ENCODE measurements around the gene ARHGEF11.

Gene ARHGEF11

GRCh38 chr1:156901966-156902915 is 143.3 kb downstream of the ARHGEF11 start:
- DNase-seq: no peak
- Mint-ChIP-seq H3K27me3 (peaks cover 28% of the 10 kb centered on the region), H3K36me3 (ENCODE audit: low read depth) (no peaks in the 10 kb centered on the region), H3K4me3 (no peak overlapping the region), H3K27ac (no peak overlapping the region), H3K9me3 (no peaks in the 10 kb centered on the region), H3K4me1 (peaks cover 6% of the 10 kb centered on the region)
- no peak for ATAC-seq

- Mint-ChIP-seq H3K9me3 (no peaks in the 10 kb centered on the region), H3K27me3 (peaks cover 30% of the 10 kb centered on the region), H3K27ac (no peak overlapping the region), H3K4me3 (no peak overlapping the region), H3K36me3 (ENCODE audit: low read depth) (no peaks in the 10 kb centered on the region), H3K4me1 (peaks cover 4% of the 10 kb centered on the region)
- no peak for DNase-seq
- ATAC-seq: no peak
These were observed 144.0 kb downstream of the ARHGEF11 start for GRCh38 chr1:156901590-156901900.

GRCh38 chr1:156900896-156901589 is 144.5 kb downstream of the ARHGEF11 start:
- no peaks in the 10 kb centered on the region for H3K9me3 Mint-ChIP-seq
- no peak overlapping the region for H3K27ac Mint-ChIP-seq
- peaks cover 30% of the 10 kb centered on the region for H3K27me3 Mint-ChIP-seq

GRCh38 chr1:156899956-156900718 is 145.4 kb downstream of the ARHGEF11 start:
- DNase-seq (no peak), ATAC-seq (no peak)
- H3K9me3 Mint-ChIP-seq: no peaks in the 10 kb centered on the region
- H3K27me3 Mint-ChIP-seq: peaks cover 34% of the 10 kb centered on the region
- no peak overlapping the region for H3K27ac Mint-ChIP-seq
- H3K36me3 Mint-ChIP-seq (ENCODE audit: low read depth): no peaks in the 10 kb centered on the region
- H3K4me3 Mint-ChIP-seq: no peak overlapping the region
- H3K4me1 Mint-ChIP-seq: peaks cover 4% of the 10 kb centered on the region

More at GRCh38 chr1:156900896-156901589, 144.5 kb downstream of the ARHGEF11 start:
- ATAC-seq: no peak
- no peak overlapping the region for H3K4me3 Mint-ChIP-seq
- no peaks in the 10 kb centered on the region for H3K36me3 Mint-ChIP-seq (ENCODE audit: low read depth)
- peaks cover 4% of the 10 kb centered on the region for H3K4me1 Mint-ChIP-seq
- DNase-seq: no peak

GRCh38 chr1:156898971-156899664 is 146.4 kb downstream of the ARHGEF11 start:
- no peaks in the 10 kb centered on the region for H3K9me3 Mint-ChIP-seq
- no peak for ATAC-seq
- H3K4me3 Mint-ChIP-seq: no peak overlapping the region
- no peak for DNase-seq
- H3K27ac Mint-ChIP-seq: no peak overlapping the region
- peaks cover 40% of the 10 kb centered on the region for H3K27me3 Mint-ChIP-seq
- no peaks in the 10 kb centered on the region for H3K36me3 Mint-ChIP-seq (ENCODE audit: low read depth)
- peaks cover 4% of the 10 kb centered on the region for H3K4me1 Mint-ChIP-seq

GRCh38 chr1:156898161-156898566 is 147.4 kb downstream of the ARHGEF11 start:
- ATAC-seq: no peak
- Mint-ChIP-seq H3K27me3 (peaks cover 43% of the 10 kb centered on the region), H3K36me3 (ENCODE audit: low read depth) (no peaks in the 10 kb centered on the region), H3K4me1 (peaks cover 6% of the 10 kb centered on the region), H3K27ac (no peak overlapping the region), H3K4me3 (no peak overlapping the region), H3K9me3 (no peaks in the 10 kb centered on the region)
- DNase-seq: no peak

- no peaks in the 10 kb centered on the region for H3K9me3 Mint-ChIP-seq
- no peak for DNase-seq
- peaks cover 13% of the 10 kb centered on the region for H3K4me1 Mint-ChIP-seq
- H3K36me3 Mint-ChIP-seq (ENCODE audit: low read depth): no peaks in the 10 kb centered on the region
- peaks cover 50% of the 10 kb centered on the region for H3K27me3 Mint-ChIP-seq
- no peak overlapping the region for H3K27ac Mint-ChIP-seq
- H3K4me3 Mint-ChIP-seq: no peak overlapping the region
- ATAC-seq: no peak
These were observed 148.3 kb downstream of the ARHGEF11 start for GRCh38 chr1:156897078-156897825.

- no peak overlapping the region for H3K27ac Mint-ChIP-seq
- ATAC-seq (no peak), DNase-seq (no peak)
- H3K4me1 Mint-ChIP-seq: peaks cover 15% of the 10 kb centered on the region
- peaks cover 57% of the 10 kb centered on the region for H3K27me3 Mint-ChIP-seq
- H3K4me3 Mint-ChIP-seq: no peak overlapping the region
- no peaks in the 10 kb centered on the region for H3K36me3 Mint-ChIP-seq (ENCODE audit: low read depth)
- H3K9me3 Mint-ChIP-seq: no peaks in the 10 kb centered on the region
These were observed 149.0 kb downstream of the ARHGEF11 start for GRCh38 chr1:156896490-156897033.

GRCh38 chr1:156895927-156896326 is 149.6 kb downstream of the ARHGEF11 start:
- no peaks in the 10 kb centered on the region for H3K36me3 Mint-ChIP-seq (ENCODE audit: low read depth)
- ATAC-seq (no peak), DNase-seq (no peak)
- H3K9me3 Mint-ChIP-seq: no peaks in the 10 kb centered on the region
- H3K27me3 Mint-ChIP-seq: peaks cover 63% of the 10 kb centered on the region
- H3K4me3 Mint-ChIP-seq: no peak overlapping the region
- H3K27ac Mint-ChIP-seq: no peak overlapping the region
- peaks cover 15% of the 10 kb centered on the region for H3K4me1 Mint-ChIP-seq

- ATAC-seq (no peak), DNase-seq (no peak)
- Mint-ChIP-seq H3K4me1 (peaks cover 15% of the 10 kb centered on the region), H3K27ac (no peak overlapping the region), H3K36me3 (ENCODE audit: low read depth) (no peaks in the 10 kb centered on the region), H3K4me3 (no peak overlapping the region), H3K27me3 (peaks cover 66% of the 10 kb centered on the region), H3K9me3 (no peaks in the 10 kb centered on the region)
These were observed 150.1 kb downstream of the ARHGEF11 start for GRCh38 chr1:156895455-156895812.

GRCh38 chr1:156894711-156895454 is 150.7 kb downstream of the ARHGEF11 start:
- no peak overlapping the region for H3K4me3 Mint-ChIP-seq
- peaks cover 67% of the 10 kb centered on the region for H3K27me3 Mint-ChIP-seq
- no peaks in the 10 kb centered on the region for H3K9me3 Mint-ChIP-seq
- DNase-seq (no peak), ATAC-seq (no peak)
- no peak overlapping the region for H3K27ac Mint-ChIP-seq
- peaks cover 15% of the 10 kb centered on the region for H3K4me1 Mint-ChIP-seq
- H3K36me3 Mint-ChIP-seq (ENCODE audit: low read depth): no peaks in the 10 kb centered on the region

GRCh38 chr1:156894001-156894400 is 151.5 kb downstream of the ARHGEF11 start:
- H3K27me3 Mint-ChIP-seq: peaks cover 69% of the 10 kb centered on the region
- H3K4me1 Mint-ChIP-seq: peaks cover 15% of the 10 kb centered on the region
- no peak overlapping the region for H3K27ac Mint-ChIP-seq
- ATAC-seq (no peak), DNase-seq (no peak)
- H3K36me3 Mint-ChIP-seq (ENCODE audit: low read depth): no peaks in the 10 kb centered on the region
- no peak overlapping the region for H3K4me3 Mint-ChIP-seq
- H3K9me3 Mint-ChIP-seq: no peaks in the 10 kb centered on the region
